Astrocyte of the spinal cord (primary cell): Measurements from ENCODE around the gene ITGA8.

Experiments used
- DNase-seq: peaks from one replicate; pipeline ENCODE4 v3.0.0; 2011; ENCODE audit warnings: low read depth, low spot score
- H3K4me3 ChIP-seq: 2 replicates; pipeline ENCODE4 v1.5.1; 2011; ENCODE audit warnings: low read depth, mild to moderate bottlenecking, low read length, moderate library complexity
- in situ Hi-C: cut with HindIII; loops from 2 replicates; pipeline ENCODE4 v1.10.0; 2017; ENCODE audit warnings: low sequenced_read_pairs
- TF ChIP-seq, protein P1 (sequence below): IDR thresholded peaks from 2 replicates; pipeline ENCODE4 v1.5.1; 2012; ENCODE audit warnings: low read depth, mild to moderate bottlenecking, low read length, inconsistent platforms

Gene ITGA8

DNA sequence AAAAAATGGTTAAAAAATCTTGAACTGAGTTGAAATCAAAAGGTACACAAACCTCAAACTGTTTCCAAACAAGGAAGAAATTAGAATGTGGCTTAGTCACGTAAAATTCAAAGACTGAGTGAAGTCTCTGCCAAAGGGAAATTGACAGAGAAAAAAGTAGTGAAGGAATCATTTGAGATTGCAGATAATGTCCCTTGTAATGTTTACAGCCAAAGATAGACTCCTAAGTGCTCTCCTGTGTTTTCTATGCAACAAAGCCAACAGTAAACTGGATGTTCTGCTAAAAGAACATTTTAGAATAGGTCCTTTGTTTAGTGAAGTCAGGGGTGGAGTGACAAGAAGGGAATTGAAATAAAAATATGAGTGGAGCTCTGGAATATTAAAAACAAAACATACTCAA is 117.9 kb downstream of the ITGA8 start:
- no peak overlapping the region for H3K4me3 ChIP-seq
- DNase-seq = no peak
- in situ Hi-C loops = no loop called here
- TF ChIP-seq, protein P1, sequence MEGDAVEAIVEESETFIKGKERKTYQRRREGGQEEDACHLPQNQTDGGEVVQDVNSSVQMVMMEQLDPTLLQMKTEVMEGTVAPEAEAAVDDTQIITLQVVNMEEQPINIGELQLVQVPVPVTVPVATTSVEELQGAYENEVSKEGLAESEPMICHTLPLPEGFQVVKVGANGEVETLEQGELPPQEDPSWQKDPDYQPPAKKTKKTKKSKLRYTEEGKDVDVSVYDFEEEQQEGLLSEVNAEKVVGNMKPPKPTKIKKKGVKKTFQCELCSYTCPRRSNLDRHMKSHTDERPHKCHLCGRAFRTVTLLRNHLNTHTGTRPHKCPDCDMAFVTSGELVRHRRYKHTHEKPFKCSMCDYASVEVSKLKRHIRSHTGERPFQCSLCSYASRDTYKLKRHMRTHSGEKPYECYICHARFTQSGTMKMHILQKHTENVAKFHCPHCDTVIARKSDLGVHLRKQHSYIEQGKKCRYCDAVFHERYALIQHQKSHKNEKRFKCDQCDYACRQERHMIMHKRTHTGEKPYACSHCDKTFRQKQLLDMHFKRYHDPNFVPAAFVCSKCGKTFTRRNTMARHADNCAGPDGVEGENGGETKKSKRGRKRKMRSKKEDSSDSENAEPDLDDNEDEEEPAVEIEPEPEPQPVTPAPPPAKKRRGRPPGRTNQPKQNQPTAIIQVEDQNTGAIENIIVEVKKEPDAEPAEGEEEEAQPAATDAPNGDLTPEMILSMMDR = no peak

DNA sequence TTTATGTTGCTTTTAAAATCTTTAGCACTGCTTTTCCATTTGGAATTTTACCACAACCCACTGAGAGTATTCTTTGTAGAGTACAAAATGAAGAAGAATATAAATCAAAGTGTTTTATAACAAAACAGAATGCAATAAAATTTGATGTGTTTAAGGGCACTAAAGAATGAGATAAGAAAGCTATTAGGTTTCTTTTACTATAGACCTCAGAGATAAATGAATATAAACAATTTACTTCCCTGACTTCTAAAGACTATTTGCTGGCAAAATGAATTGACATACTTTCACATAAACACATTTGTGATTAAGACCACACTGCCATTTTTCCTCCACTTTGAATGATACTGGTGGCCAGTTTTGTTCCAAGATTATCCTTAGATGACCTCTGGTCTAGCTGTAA is 124.5 kb downstream of the ITGA8 start:
- no peak for DNase-seq
- TF ChIP-seq, protein P1 = no peak
- no peak overlapping the region for H3K4me3 ChIP-seq
- in situ Hi-C loops = no loop called here

DNA sequence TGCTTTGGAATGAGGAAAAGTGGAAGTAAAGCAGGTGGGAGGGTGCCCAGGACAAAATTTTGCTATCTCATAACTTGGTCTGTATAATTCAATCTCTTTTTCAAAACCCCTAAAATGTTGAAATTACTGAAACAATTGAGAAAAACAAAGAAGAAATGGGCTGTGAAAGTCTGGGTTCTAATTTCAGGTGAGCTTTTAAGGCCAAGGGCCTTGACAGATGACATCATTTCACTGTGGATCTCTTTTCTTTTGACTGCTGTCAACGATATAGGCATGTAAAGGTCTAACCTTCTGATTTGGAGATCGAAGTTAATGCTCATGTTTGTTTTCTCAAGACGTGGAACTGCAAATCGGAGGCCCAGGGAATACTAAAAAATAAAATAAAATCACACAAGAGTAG is 127.8 kb downstream of the ITGA8 start:
- TF ChIP-seq, protein P1 = no peak
- H3K4me3 ChIP-seq = no peak overlapping the region
- no peak for DNase-seq
- in situ Hi-C loops = no loop called here

DNA sequence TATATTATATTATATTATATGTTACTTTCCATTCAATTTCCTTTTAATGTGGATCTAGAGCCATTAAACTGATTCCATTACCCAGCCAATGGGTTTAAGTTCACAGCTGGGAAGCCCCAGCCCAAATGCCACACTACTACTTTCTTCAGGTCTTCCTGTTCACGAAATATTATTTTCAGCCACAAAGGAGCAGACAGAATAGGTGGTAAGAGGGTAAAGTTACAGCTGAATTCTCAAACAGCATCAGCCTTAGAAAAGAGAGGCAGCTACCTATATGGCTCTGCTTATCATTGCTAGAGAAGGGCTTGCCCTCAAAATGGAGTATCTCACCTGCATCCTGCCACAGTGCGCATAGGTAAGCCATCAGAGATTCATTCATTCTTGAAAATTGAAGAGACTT is 128.3 kb downstream of the ITGA8 start:
- no peak overlapping the region for H3K4me3 ChIP-seq
- DNase-seq = no peak
- in situ Hi-C loops = no loop called here
- TF ChIP-seq, protein P1 = no peak

DNA sequence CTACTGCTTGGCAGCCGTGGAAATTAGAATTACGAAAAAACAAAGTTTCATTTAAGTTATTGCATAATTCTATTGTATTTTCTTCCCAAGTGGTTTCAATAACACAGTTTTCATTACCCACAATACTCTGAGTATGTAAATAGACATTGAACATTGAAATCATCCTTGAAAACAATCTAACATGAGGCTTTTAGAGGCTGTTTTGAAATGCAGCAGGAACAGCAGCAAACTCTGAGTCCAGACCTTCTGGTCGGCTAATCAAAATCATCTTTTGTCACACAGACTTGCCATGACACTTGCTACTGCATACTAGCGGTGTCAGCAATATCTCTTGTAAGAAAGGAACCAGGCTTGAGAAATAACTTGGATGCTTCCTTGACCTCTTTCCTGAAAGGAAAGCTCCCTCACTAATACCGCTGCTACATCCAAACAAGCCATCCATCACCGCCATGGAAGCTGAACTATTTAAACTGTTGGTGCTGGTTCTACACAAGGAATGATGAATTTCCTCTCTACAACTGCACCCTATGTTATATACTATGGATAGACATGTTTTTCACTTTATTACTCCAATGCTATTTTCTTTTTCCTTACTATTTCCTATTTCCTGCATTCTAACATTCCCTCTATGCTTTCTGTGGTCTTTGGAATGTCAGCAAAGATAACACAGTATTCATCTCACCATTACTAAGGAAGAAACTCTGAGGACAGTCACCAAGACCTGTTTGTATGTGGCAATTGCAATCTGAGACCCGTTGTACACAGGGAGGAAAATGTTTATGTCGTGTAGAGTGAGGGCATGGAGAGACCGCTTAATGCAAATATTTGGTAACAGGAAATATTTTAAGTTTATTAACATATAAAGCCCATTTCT is 130.8 kb downstream of the ITGA8 start:
- TF ChIP-seq, protein P1 = no peak
- in situ Hi-C loops = no loop called here

DNA sequence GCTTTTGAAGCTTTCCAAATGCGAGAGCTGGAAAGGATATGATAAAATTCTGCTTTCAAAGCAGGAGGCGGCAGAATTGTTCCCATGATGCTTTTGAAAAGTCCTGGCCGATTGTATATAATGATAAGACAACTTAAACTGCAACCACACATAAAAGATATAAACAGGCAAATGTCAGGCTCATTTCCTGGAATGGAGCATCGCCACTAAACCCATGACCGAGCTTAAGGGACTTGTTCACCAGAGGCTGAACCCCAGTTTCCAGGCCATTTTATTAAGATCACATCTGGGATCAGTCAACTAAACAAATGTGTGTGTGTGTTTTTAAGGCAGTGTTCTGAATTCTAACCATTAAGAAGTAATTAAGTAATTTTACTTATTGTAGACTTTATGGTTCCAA is 131.6 kb downstream of the ITGA8 start:
- DNase-seq = no peak
- in situ Hi-C loops = no loop called here
- TF ChIP-seq, protein P1 = no peak
- H3K4me3 ChIP-seq = no peak overlapping the region

More for the DNA sequence above, 130.8 kb downstream of the ITGA8 start:
- no peak overlapping the region for H3K4me3 ChIP-seq
- no peak for DNase-seq
